Central memory CD8-positive, alpha-beta T cell (primary cell): ENCODE data around the gene SLC22A23.

ENCODE experiments used
- ATAC-seq: fragments of 150-1000 bp; cut with Tn5 transposase; replicated peaks from 2 replicates; pipeline ENCODE4 v1.10.0; 2022; ENCODE audit warnings: mild to moderate bottlenecking, moderate FRiP score, moderate number of reproducible peaks; ENCODE audit not compliant: poor library complexity, severe bottlenecking; ENCODE audit errors: extremely low read depth
- DNase-seq, 2 donors: peaks; one replicate each; pipeline ENCODE4 v3.0.0; 2021; ENCODE audit warnings: low spot score in 2 of 2
- H3K27ac Mint-ChIP-seq: one replicate; pipeline ENCODE4 v1.8.0; 2022; ENCODE audit warnings: low read depth, mild to moderate bottlenecking, moderate library complexity, mixed read lengths
- H3K27me3 Mint-ChIP-seq: one replicate; pipeline ENCODE4 v1.8.0; 2022; ENCODE audit warnings: mixed read lengths
- H3K36me3 Mint-ChIP-seq: one replicate; pipeline ENCODE4 v1.8.0; 2022; ENCODE audit warnings: mild to moderate bottlenecking, moderate library complexity, mixed read lengths; ENCODE audit not compliant: insufficient read depth
- H3K4me1 Mint-ChIP-seq: one replicate; pipeline ENCODE4 v1.8.0; 2022; ENCODE audit warnings: mixed read lengths
- H3K4me3 Mint-ChIP-seq: one replicate; pipeline ENCODE4 v1.8.0; 2022; ENCODE audit warnings: mild to moderate bottlenecking, moderate library complexity, mixed read lengths
- H3K9me3 Mint-ChIP-seq: one replicate; pipeline ENCODE4 v1.8.0; 2022; ENCODE audit warnings: mixed read lengths

SLC22A23 gene

DNA sequence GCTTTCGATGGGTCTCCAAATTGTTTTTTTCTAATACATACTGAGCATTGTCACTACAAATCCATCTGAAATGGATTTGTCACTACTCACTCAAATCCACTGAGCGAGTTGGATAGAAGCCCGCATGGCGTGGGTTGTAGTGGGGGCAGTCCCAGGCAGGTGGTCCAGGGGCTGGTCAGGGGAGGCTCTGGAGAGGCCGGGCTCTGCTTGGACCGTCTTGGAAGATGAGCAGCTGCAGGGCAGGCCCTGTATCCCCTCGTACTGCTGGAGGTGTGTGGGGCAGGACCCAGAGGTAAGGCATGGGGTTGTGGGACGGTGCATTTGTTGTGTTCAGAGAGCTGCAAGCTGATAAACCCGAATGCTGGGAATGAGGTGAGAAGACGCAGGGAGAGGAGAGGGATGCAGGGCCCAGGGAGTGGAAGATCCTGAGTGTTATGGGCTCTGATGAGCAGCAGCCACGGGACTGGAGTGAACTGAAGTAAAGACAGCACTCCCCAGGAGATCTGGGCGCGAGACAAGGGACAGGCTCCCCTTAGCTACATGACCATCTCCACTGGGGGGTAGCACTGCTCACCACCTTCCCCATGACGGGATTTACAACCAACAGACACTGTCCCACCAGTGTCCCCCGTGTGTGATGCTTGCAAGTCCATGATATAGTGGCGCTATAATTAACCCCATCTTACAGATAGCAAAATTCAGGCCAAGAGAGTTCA lies 152.2 kb downstream of the SLC22A23 start:
- Mint-ChIP-seq H3K4me3 (no peak overlapping the region), H3K9me3 (no peaks in the 10 kb centered on the region), H3K27ac (no peak overlapping the region), H3K27me3 (peaks cover 88% of the 10 kb centered on the region), H3K36me3 (no peaks in the 10 kb centered on the region), H3K4me1 (no peaks in the 10 kb centered on the region)
- no peak for ATAC-seq
- DNase-seq: no peak

DNA sequence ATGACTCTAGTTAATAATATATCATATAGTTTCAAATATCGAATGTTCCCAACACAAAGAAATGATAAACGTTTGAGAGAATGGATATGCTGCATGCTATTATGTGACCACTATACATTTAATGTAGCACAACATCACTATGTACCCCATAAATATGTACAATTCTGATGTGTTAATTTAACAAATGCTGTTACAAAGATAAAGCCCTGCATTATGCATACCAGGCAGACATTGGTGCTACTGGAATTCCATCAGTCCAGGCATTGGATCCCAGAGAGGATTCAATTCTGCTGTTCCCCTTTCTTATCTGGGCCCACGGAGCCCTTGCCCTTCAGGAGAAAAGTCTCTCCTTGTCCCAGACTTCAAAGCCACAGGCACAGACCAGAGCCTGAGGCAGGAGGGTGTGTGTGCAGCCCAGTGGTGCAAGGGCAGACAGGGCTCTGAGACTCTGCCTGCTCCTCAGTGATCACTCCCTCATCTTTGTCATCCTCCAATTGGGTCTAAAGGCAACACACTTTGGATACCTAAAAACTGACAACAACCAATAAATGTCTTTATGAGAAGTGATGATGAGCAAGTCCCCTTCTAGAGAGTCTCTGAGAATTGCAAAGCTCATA lies 152.9 kb downstream of the SLC22A23 start:
- no peaks in the 10 kb centered on the region for H3K9me3 Mint-ChIP-seq
- H3K4me1 Mint-ChIP-seq: no peaks in the 10 kb centered on the region
- H3K27ac Mint-ChIP-seq: no peak overlapping the region
- H3K36me3 Mint-ChIP-seq: no peaks in the 10 kb centered on the region
- no peak overlapping the region for H3K4me3 Mint-ChIP-seq
- no peak for ATAC-seq
- peaks cover 82% of the 10 kb centered on the region for H3K27me3 Mint-ChIP-seq
- DNase-seq: no peak

DNA sequence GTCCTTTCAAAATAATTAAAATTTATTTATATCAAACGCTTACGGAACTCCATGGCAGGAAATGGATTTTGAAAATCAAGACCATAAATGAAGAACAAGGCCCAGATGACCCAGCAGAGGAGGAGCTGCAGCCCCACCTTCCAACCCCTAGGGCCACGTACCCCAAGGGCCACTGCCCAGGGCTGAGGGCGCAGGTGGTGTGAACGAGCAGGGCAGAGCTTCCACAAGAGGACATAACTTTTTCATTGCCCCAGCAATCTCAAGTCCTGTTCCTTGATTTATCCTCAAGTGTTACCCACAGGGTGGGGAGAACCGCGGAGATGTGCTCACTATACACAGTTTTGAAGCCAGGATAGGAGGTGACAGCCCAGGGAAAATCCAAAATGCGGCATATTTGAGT lies 155.3 kb downstream of the SLC22A23 start:
- no peaks in the 10 kb centered on the region for H3K9me3 Mint-ChIP-seq
- H3K4me1 Mint-ChIP-seq: no peaks in the 10 kb centered on the region
- H3K36me3 Mint-ChIP-seq: no peaks in the 10 kb centered on the region
- DNase-seq (no peak), ATAC-seq (no peak)
- peaks cover 85% of the 10 kb centered on the region for H3K27me3 Mint-ChIP-seq
- no peak overlapping the region for H3K4me3 Mint-ChIP-seq
- no peak overlapping the region for H3K27ac Mint-ChIP-seq

DNA sequence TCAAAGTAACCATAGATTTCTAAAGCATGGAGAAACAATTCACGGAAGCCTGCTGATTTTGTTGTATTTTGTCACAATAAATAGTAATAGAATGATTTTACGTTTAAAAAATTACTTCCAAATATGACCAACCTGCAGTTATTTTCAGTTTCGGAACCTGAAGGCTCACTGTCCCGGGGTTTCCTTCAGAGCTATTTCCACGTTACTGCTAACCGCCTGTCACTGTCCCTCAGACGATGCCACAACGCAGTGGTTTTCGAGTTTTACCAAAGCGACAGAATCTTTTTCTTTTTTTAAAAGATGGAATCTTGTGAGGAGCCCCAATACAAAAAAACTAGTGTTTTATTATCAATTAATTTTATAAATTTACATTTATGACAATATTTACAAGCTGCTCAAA lies 157.6 kb downstream of the SLC22A23 start:
- Mint-ChIP-seq H3K36me3 (no peaks in the 10 kb centered on the region), H3K27me3 (peaks cover 86% of the 10 kb centered on the region), H3K4me1 (no peaks in the 10 kb centered on the region), H3K4me3 (no peak overlapping the region), H3K9me3 (no peaks in the 10 kb centered on the region), H3K27ac (no peak overlapping the region)
- ATAC-seq (no peak), DNase-seq (no peak)

DNA sequence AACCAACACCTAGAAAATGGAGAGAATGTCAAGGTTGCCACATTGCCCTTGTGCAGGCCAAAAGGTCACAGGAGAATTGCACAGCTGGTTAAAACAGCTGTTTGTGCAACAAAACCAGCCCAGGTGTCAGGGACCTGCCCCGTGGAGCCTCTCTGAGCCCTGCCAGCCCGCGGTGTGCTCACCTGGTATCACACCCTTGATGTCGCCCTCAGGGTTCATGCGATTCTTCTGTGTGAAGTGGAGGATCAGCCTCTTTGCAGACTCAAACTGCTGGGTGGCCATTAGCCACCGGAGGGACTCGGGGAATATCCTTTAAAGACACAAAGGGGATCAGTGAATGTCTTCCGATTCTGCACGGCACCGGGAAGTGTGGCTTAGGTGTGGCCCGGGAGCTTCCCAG lies 158.9 kb downstream of the SLC22A23 start:
- no peaks in the 10 kb centered on the region for H3K36me3 Mint-ChIP-seq
- ATAC-seq: no peak
- H3K27ac Mint-ChIP-seq: no peak overlapping the region
- H3K9me3 Mint-ChIP-seq: no peaks in the 10 kb centered on the region
- DNase-seq: no peak
- H3K4me1 Mint-ChIP-seq: no peaks in the 10 kb centered on the region
- peaks cover 83% of the 10 kb centered on the region for H3K27me3 Mint-ChIP-seq
- no peak overlapping the region for H3K4me3 Mint-ChIP-seq

DNA sequence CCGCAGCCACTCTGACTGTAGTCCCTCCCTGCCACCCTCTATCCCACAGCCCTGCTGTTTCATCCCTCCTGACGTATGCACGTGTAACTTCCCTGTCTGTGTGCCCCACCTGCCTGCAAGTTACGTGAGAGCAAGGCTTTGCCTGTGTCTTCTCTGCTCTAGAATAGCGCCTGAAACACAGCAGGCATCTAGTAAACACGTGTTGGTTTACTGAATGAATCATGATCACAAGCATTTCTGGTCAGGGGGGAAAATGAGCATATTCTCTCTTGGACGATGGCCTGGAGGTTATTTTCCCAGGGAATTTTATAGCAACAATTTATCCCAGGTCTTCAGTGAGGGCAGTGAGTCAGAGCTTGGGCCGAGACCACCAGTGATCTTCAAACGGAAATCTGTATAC lies 159.8 kb downstream of the SLC22A23 start:
- Mint-ChIP-seq H3K9me3 (no peaks in the 10 kb centered on the region), H3K4me3 (no peak overlapping the region), H3K36me3 (no peaks in the 10 kb centered on the region), H3K4me1 (no peaks in the 10 kb centered on the region), H3K27me3 (peaks cover 78% of the 10 kb centered on the region), H3K27ac (no peak overlapping the region)
- ATAC-seq (no peak), DNase-seq (no peak)

DNA sequence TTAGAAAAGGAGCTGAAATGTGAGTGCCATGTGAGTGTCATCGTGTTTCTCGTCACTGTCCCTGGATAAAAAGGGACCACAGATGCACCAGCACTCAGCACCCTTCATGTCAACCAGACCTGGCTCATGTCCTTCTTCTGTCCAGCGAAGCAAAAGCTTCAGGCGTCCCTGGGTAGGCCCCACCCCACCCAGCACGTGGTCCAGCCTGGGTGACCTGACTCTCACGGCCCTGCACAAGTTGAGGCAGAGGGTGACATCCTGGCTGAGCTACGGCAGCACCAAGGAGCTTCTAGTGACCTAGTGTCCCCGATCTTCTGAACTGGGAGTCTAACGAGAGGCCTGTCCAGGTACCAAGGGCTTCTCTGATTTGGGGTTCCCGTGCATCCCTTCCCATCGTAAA lies 160.3 kb downstream of the SLC22A23 start:
- no peaks in the 10 kb centered on the region for H3K36me3 Mint-ChIP-seq
- H3K27ac Mint-ChIP-seq: no peak overlapping the region
- H3K9me3 Mint-ChIP-seq: no peaks in the 10 kb centered on the region
- ATAC-seq: no peak
- no peaks in the 10 kb centered on the region for H3K4me1 Mint-ChIP-seq
- H3K4me3 Mint-ChIP-seq: no peak overlapping the region
- H3K27me3 Mint-ChIP-seq: peaks cover 73% of the 10 kb centered on the region
- no peak for DNase-seq

DNA sequence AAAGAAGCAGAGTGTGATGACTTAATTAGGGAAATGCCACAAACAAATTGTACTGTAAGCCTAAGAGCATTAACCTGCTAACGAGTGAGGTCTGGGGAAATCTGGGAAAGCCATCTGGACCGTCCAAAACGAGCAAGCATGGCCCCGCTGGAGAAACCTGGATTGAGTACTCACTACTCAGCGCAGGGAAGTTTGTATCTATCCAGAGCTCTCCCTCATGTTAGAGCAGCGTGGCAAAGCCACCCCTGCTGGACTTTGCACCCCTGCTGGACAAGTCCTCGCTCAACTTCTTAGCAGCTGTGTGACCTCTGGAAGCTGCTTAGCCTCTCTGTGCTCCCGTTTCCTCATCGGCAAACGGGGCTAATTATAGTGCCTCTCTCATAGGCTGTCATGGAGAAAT lies 160.8 kb downstream of the SLC22A23 start:
- Mint-ChIP-seq H3K36me3 (no peaks in the 10 kb centered on the region), H3K4me3 (no peak overlapping the region), H3K27me3 (peaks cover 69% of the 10 kb centered on the region), H3K9me3 (no peaks in the 10 kb centered on the region), H3K4me1 (no peaks in the 10 kb centered on the region), H3K27ac (no peak overlapping the region)
- ATAC-seq (no peak), DNase-seq (no peak)

DNA sequence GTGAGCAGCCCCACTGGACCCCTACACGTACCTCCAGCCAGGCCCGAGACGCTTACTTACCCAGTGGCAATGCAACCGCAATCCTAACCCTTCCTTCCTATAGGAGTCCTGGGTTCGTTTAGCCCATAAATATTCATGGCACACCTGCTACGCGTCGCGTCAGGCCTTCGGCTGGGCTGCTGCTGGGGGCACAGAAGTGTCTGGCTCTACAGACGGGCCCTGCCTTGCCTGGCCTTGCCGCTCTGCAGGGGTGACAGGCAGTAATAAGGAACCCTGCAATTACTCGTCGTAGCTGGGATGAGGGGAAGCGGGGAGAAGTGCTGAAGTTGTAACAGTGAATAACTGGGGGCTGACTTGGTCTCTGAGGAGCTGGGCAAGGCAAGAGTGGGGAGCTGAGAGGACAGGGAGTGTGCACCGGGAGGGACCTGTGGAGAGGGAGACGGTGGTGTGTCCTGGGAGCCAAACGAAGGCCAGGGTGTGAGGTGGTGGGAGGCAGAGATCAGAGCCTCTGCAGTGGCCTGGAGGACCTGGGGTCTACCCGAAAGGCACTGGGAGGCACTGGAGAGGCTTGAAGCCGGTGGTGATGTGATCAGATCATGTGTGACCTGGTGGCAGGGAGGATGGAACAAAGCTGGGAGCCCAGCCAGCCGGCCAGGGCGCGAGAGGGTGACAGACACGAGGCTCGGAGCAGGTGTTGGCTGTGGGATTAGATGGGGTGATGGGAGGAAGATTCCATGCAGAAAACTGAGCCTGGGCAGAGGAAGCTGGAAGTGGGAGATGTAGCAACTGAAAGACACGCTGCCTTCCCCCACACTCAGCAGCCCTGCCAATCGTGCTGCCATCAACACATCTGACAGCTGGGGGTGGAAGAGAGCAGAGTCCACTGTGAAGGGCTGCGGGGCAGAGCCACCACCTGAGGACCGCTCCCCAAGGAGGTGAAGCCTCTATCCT lies 161.7 kb downstream of the SLC22A23 start:
- no peak overlapping the region for H3K27ac Mint-ChIP-seq
- H3K4me1 Mint-ChIP-seq: no peaks in the 10 kb centered on the region
- no peaks in the 10 kb centered on the region for H3K9me3 Mint-ChIP-seq
- DNase-seq (no peak), ATAC-seq (no peak)
- H3K4me3 Mint-ChIP-seq: no peak overlapping the region
- H3K36me3 Mint-ChIP-seq: no peaks in the 10 kb centered on the region
- H3K27me3 Mint-ChIP-seq: peaks cover 60% of the 10 kb centered on the region

DNA sequence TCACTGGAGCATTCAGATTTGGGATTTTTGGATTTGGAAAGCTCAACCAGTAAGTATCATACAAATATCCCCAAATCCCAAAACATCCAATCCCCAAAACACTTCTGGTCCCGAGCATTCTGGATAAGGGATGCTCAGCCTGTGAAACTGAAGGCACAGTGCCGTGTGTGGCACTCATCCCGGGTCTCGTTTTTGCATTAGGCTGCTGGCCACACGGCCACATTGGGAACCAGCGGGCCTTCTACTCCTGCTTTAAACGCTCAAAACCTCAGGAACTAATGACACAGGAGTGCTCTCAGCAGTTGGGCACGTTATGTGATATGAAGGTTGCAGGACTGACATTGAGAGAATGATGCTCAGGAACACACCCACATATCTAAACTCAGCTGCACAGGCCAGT lies 162.5 kb downstream of the SLC22A23 start:
- no peak for ATAC-seq
- Mint-ChIP-seq H3K4me1 (no peaks in the 10 kb centered on the region), H3K9me3 (no peaks in the 10 kb centered on the region), H3K4me3 (no peak overlapping the region), H3K27ac (no peak overlapping the region), H3K36me3 (no peaks in the 10 kb centered on the region), H3K27me3 (peaks cover 59% of the 10 kb centered on the region)
- DNase-seq: no peak

DNA sequence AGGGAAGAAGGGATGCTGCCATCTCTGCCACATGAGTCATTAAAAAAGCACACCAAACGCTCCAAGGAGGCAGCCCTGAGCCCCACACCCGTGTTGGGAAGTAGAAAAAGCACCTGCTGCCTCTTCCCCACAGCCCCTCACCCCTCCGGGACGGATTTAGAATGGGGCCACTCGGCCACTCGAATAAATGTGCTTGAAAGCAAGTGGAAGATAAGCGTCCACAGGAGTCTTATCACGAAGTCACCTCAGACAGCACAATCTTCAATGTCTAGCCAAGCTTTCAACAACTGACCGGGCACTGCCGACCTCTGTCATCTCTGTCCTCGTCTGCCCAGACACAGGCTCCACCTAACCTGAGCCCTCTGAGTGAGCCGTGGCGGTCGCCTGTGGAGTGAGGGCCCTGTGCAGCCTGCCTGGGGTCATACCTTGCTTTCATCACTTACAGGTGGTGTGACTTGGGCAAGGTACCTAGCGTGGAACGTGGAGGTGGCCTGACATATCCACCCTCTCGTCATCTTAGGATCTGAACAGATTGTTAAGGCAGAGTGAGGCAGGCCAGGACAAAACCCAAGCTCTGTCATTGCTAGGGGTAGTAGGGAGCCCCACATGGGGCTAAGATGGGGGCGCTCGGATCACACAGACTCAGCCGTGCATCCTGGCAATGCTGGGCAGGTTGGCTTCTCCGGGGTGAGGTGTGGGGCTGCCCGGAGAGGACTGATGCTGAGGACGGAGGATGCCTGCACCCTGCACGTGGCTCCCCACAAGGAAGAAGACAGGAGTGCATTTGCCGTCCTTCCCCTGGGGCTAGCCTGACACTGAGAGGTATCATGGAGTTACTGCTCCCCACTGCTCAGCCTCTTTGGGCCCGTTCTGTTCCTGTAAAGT lies 163.3 kb downstream of the SLC22A23 start:
- Mint-ChIP-seq H3K4me3 (no peak overlapping the region), H3K27me3 (peaks cover 56% of the 10 kb centered on the region), H3K9me3 (no peaks in the 10 kb centered on the region), H3K36me3 (no peaks in the 10 kb centered on the region), H3K27ac (no peak overlapping the region), H3K4me1 (no peaks in the 10 kb centered on the region)
- DNase-seq (no peak), ATAC-seq (no peak)
